Astrocyte (in vitro differentiated cells and primary cell): ENCODE data around the gene KCNQ5. TPM values are rescaled to one million over a fixed set of nuclear protein-coding genes. Genes with fewer than 3 reads are reported as not detected.
"Not testable (repeated sequence)": the region's sequence is repeated elsewhere in the genome, so short reads cannot be mapped to it uniquely, and the experiment has no call there.

Experiments used
- DNase-seq: peaks from one replicate; pipeline ENCODE4 v3.0.0-alpha.2; 2010; ENCODE audit warnings: low read depth
- FAIRE-seq: peaks from 2 replicates; lab custom pipeline; 2011; peaks lifted over from hg19 to GRCh38; lab: Jason Lieb, UNC
- H2AFZ ChIP-seq: 2 replicates; pipeline ENCODE4 v1.6.0; 2012; ENCODE audit warnings: low read depth, low read length, inconsistent platforms
- H3K27ac ChIP-seq: 2 replicates; pipeline ENCODE4 v1.5.1; 2011; ENCODE audit warnings: low read depth, low read length, inconsistent platforms
- H3K27me3 ChIP-seq: 2 replicates; pipeline ENCODE4 v1.6.0; 2011; ENCODE audit warnings: low read length, inconsistent platforms; ENCODE audit not compliant: insufficient read depth
- H3K36me3 ChIP-seq: 2 replicates; pipeline ENCODE4 v1.5.1; 2011; ENCODE audit warnings: low read length, inconsistent platforms; ENCODE audit not compliant: insufficient read depth
- H3K4me1 ChIP-seq: 2 replicates; pipeline ENCODE4 v1.5.1; 2011; ENCODE audit warnings: low read length, inconsistent platforms; ENCODE audit not compliant: insufficient read depth
- H3K4me2 ChIP-seq: 2 replicates; pipeline ENCODE4 v1.6.0; 2012; ENCODE audit warnings: low read length, inconsistent platforms
- H3K4me3 ChIP-seq: 2 replicates; pipeline ENCODE4 v1.5.1; 2011; ENCODE audit warnings: low read depth, mild to moderate bottlenecking, low read length, inconsistent platforms; ENCODE audit not compliant: insufficient read depth
- H3K79me2 ChIP-seq: 2 replicates; pipeline ENCODE4 v1.6.0; 2012; ENCODE audit warnings: mild to moderate bottlenecking, low read length, inconsistent platforms; ENCODE audit not compliant: insufficient read depth
- H3K9ac ChIP-seq: 2 replicates; pipeline ENCODE4 v1.6.0; 2012; ENCODE audit warnings: mild to moderate bottlenecking, low read length, inconsistent platforms
- H3K9me3 ChIP-seq: 2 replicates; pipeline ENCODE4 v1.5.1; 2012; ENCODE audit warnings: low read depth, mild to moderate bottlenecking, low read length, inconsistent platforms; ENCODE audit not compliant: insufficient read depth
- H4K20me1 ChIP-seq: 2 replicates; pipeline ENCODE4 v1.6.0; 2012; ENCODE audit warnings: low read length, inconsistent platforms; ENCODE audit not compliant: insufficient read depth
- H3K27ac Mint-ChIP-seq: one replicate; pipeline ENCODE4 v1.8.0; 2021; ENCODE audit warnings: mild to moderate bottlenecking, mixed read lengths; ENCODE audit not compliant: unreplicated experiment
- H3K27me3 Mint-ChIP-seq: one replicate; pipeline ENCODE4 v1.8.0; 2021; ENCODE audit warnings: low read depth, mixed read lengths; ENCODE audit not compliant: unreplicated experiment
- H3K36me3 Mint-ChIP-seq: one replicate; pipeline ENCODE4 v1.8.0; 2021; ENCODE audit warnings: low read depth, mixed read lengths; ENCODE audit not compliant: unreplicated experiment
- H3K4me1 Mint-ChIP-seq: one replicate; pipeline ENCODE4 v1.8.0; 2021; ENCODE audit warnings: low read depth, mixed read lengths; ENCODE audit not compliant: unreplicated experiment
- H3K4me3 Mint-ChIP-seq: one replicate; pipeline ENCODE4 v1.8.0; 2021; ENCODE audit warnings: mild to moderate bottlenecking, moderate library complexity, mixed read lengths; ENCODE audit not compliant: unreplicated experiment
- H3K9me3 Mint-ChIP-seq: one replicate; pipeline ENCODE4 v1.8.0; 2021; ENCODE audit warnings: mild to moderate bottlenecking, mixed read lengths; ENCODE audit not compliant: unreplicated experiment
- EZH2 ChIP-seq: IDR thresholded peaks from 2 replicates; pipeline ENCODE4 v1.6.1; 2012; ENCODE audit warnings: mild to moderate bottlenecking, low read length, inconsistent platforms; ENCODE audit not compliant: insufficient read depth
- total RNA-seq: library from RNA; stranded (reverse); gene quantifications from 2 replicates; pipeline ENCODE4 v1.2.1, GENCODE V29; 2021
- TF ChIP-seq, protein P1 (sequence below): IDR thresholded peaks from 2 replicates; pipeline ENCODE4 v1.5.1; 2011; ENCODE audit warnings: low read depth, mild to moderate bottlenecking, inconsistent platforms, low read length, moderate library complexity; ENCODE audit not compliant: insufficient read depth

The KCNQ5 gene
- total RNA-seq, 1 donor from 2014 or later, result 2.0 TPM

DNA sequence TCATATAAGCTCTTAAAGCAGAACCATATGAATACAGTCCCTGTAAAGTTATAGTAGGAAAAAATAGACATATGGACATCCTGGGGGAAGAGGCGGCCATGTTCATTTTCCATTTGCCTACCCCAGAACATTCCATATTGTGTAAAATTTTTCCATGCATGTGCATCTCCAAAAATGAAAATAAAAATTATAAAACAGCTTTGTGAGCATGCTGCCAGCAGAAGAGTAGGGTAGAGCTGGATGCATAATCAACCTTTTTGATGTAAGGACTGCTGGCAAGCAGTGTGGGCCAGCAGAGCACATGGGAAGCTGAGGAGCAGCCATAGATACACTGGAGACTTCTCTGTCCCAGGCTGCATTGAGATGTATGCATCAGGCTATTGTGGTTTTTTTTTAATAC is 271.0 kb downstream of the KCNQ5 start:
- no peak overlapping the region for H3K27ac Mint-ChIP-seq
- no peaks in the 10 kb centered on the region for H3K27me3 Mint-ChIP-seq
- no peaks in the 10 kb centered on the region for H3K27me3 ChIP-seq
- no peak for FAIRE-seq
- no peak overlapping the region for H3K4me3 Mint-ChIP-seq
- TF ChIP-seq EZH2, result no peak
- TF ChIP-seq, protein P1, sequence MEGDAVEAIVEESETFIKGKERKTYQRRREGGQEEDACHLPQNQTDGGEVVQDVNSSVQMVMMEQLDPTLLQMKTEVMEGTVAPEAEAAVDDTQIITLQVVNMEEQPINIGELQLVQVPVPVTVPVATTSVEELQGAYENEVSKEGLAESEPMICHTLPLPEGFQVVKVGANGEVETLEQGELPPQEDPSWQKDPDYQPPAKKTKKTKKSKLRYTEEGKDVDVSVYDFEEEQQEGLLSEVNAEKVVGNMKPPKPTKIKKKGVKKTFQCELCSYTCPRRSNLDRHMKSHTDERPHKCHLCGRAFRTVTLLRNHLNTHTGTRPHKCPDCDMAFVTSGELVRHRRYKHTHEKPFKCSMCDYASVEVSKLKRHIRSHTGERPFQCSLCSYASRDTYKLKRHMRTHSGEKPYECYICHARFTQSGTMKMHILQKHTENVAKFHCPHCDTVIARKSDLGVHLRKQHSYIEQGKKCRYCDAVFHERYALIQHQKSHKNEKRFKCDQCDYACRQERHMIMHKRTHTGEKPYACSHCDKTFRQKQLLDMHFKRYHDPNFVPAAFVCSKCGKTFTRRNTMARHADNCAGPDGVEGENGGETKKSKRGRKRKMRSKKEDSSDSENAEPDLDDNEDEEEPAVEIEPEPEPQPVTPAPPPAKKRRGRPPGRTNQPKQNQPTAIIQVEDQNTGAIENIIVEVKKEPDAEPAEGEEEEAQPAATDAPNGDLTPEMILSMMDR, result no peak
- H3K36me3 ChIP-seq, result no peaks in the 10 kb centered on the region
- H3K4me1 Mint-ChIP-seq, result no peaks in the 10 kb centered on the region
- H3K9me3 ChIP-seq, result no peaks in the 10 kb centered on the region
- no peak overlapping the region for H3K27ac ChIP-seq
- H4K20me1 ChIP-seq, result no peaks in the 10 kb centered on the region
- H3K79me2 ChIP-seq, result no peaks in the 10 kb centered on the region
- no peak overlapping the region for H3K4me2 ChIP-seq
- H3K9ac ChIP-seq, result no peak overlapping the region
- H3K4me1 ChIP-seq, result no peaks in the 10 kb centered on the region
- H3K4me3 ChIP-seq, result no peak overlapping the region
- no peak for DNase-seq
- H2AFZ ChIP-seq, result no peak overlapping the region
- no peaks in the 10 kb centered on the region for H3K9me3 Mint-ChIP-seq
- no peaks in the 10 kb centered on the region for H3K36me3 Mint-ChIP-seq

DNA sequence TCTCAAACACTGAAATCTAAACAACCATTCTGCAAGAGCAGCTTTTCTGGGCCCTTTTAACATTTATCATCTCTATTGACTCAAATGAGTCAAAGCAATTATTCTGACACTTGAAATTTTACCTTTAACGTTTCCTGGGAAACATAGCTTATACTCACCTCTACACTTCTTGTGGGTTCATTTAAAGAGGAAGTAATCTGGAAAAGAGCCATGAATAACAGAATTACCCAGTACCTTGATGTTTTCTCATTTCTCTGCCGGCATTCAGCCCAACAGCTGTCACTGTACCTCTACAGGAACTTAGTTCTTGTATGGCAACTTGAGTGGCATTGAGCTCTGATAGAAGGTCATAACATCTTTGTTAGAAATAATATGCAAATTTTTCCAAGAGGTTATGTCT is 272.2 kb downstream of the KCNQ5 start:
- no peak overlapping the region for H2AFZ ChIP-seq
- Mint-ChIP-seq H3K9me3 (no peaks in the 10 kb centered on the region), H3K27ac (no peak overlapping the region), H3K4me3 (no peak overlapping the region), H3K4me1 (no peaks in the 10 kb centered on the region), H3K36me3 (no peaks in the 10 kb centered on the region), H3K27me3 (no peaks in the 10 kb centered on the region)
- H3K4me2 ChIP-seq, result no peak overlapping the region
- H3K79me2 ChIP-seq, result no peaks in the 10 kb centered on the region
- no peaks in the 10 kb centered on the region for H3K36me3 ChIP-seq
- no peak overlapping the region for H3K9ac ChIP-seq
- DNase-seq (no peak), FAIRE-seq (no peak)
- no peaks in the 10 kb centered on the region for H3K4me1 ChIP-seq
- no peaks in the 10 kb centered on the region for H4K20me1 ChIP-seq
- H3K27me3 ChIP-seq, result no peaks in the 10 kb centered on the region
- no peak for TF ChIP-seq EZH2
- TF ChIP-seq, protein P1, result no peak
- no peaks in the 10 kb centered on the region for H3K9me3 ChIP-seq
- H3K4me3 ChIP-seq, result no peak overlapping the region
- H3K27ac ChIP-seq, result no peak overlapping the region

DNA sequence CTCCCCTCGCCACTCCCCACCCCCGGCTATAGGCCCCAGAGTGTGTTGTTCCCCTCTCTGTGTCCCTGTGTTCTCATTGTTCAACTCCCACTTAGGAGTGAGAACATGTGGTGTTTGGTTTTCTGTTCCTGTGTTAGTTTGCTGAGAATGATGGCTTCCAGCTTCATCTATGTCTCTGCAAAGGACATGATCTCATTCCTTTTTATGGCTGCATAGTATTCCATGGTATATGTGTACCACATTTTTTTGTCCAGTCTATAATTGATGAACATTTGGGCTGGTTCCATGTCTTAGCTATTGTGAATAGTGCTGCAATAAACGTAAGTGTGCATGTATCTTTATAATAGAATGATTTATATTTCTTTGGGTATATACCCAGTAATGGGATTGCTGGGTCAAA is 276.4 kb downstream of the KCNQ5 start:
- H4K20me1 ChIP-seq, H3K4me1 Mint-ChIP-seq, H3K4me1 ChIP-seq, H3K27ac Mint-ChIP-seq, H3K36me3 Mint-ChIP-seq, H3K4me3 Mint-ChIP-seq, H3K4me2 ChIP-seq, H3K9me3 Mint-ChIP-seq, H3K27ac ChIP-seq, H3K9ac ChIP-seq, FAIRE-seq, DNase-seq, H3K27me3 ChIP-seq, H3K79me2 ChIP-seq, H3K36me3 ChIP-seq, H3K27me3 Mint-ChIP-seq, H2AFZ ChIP-seq, H3K9me3 ChIP-seq, H3K4me3 ChIP-seq: not testable (repeated sequence)
